GM20431 (cell line): ENCODE data around the gene HSF4.

Experiments
- in situ Hi-C: fragments of 300-500 bp; cut with MseI, MboI; formaldehyde crosslinking; loops from one replicate; pipeline ENCODE4 v1.15.0; 2020; ENCODE audit warnings: low sequenced_read_pairs; ENCODE audit not compliant: unreplicated experiment

HSF4 gene

GRCh38 chr16:67197704-67198103, 33.2 kb downstream of the HSF4 start:
- in situ Hi-C loops: no loop called here

GRCh38 chr16:67198238-67198734, 33.7 kb downstream of the HSF4 start:
- in situ Hi-C loops: no loop called here

GRCh38 chr16:67199011-67199807, 34.7 kb downstream of the HSF4 start, which contains the start of gene ELMO3:
TSS of gene ELMO3 (plus strand) at chr16:67199131. CDS start at chr16:67199327, 196 bp downstream.
- in situ Hi-C loops: no loop called here

GRCh38 chr16:67199808-67200198, 35.3 kb downstream of the HSF4 start:
- in situ Hi-C loops: no loop called here

- in situ Hi-C loops: no loop called here
Measured at GRCh38 chr16:67200491-67200890, 35.9 kb downstream of the HSF4 start.

- in situ Hi-C loops: no loop called here
Measured at GRCh38 chr16:67201411-67202345, 37.1 kb downstream of the HSF4 start.

- in situ Hi-C loops: no loop called here
Measured at GRCh38 chr16:67202426-67202825, 37.9 kb downstream of the HSF4 start.

- in situ Hi-C loops: no loop called here
Measured at GRCh38 chr16:67202956-67203493, 38.5 kb downstream of the HSF4 start.

- in situ Hi-C loops: no loop called here
Measured at GRCh38 chr16:67204076-67204475, 39.5 kb downstream of the HSF4 start.

GRCh38 chr16:67206129-67206837, 41.7 kb downstream of the HSF4 start:
- in situ Hi-C loops: no loop called here

- in situ Hi-C loops: no loop called here
Measured at GRCh38 chr16:67206838-67207248, 42.3 kb downstream of the HSF4 start.

- in situ Hi-C loops: no loop called here
Measured at GRCh38 chr16:67207249-67208091, 42.9 kb downstream of the HSF4 start.

GRCh38 chr16:67208154-67208896, 43.8 kb downstream of the HSF4 start:
- in situ Hi-C loops: no loop called here

- in situ Hi-C loops: no loop called here
Measured at GRCh38 chr16:67209565-67209964, 45.0 kb downstream of the HSF4 start.

GRCh38 chr16:67210069-67210937, 45.8 kb downstream of the HSF4 start:
- in situ Hi-C loops: no loop called here

- in situ Hi-C loops: no loop called here
Measured at GRCh38 chr16:67211674-67212073, 47.1 kb downstream of the HSF4 start.

- in situ Hi-C loops: no loop called here
Measured at GRCh38 chr16:67212766-67213165, 48.2 kb downstream of the HSF4 start.
